Choroid plexus epithelial cell (primary cell): ENCODE results near the gene CAVIN2.

Experiments used
- DNase-seq: peaks from one replicate; pipeline ENCODE4 v3.0.0-alpha.2; 2010; ENCODE audit warnings: low read depth
- H3K4me3 ChIP-seq: 2 replicates; pipeline ENCODE4 v1.5.1; 2011; ENCODE audit warnings: low read depth, mild to moderate bottlenecking, control low read depth, low read length, moderate library complexity
- TF ChIP-seq, protein P1 (sequence below): conservative IDR thresholded peaks from 2 replicates; pipeline ENCODE4 v1.5.1; 2011; ENCODE audit warnings: low read depth, mild to moderate bottlenecking, control low read depth, inconsistent platforms, low read length, moderate library complexity

CAVIN2 gene

DNA sequence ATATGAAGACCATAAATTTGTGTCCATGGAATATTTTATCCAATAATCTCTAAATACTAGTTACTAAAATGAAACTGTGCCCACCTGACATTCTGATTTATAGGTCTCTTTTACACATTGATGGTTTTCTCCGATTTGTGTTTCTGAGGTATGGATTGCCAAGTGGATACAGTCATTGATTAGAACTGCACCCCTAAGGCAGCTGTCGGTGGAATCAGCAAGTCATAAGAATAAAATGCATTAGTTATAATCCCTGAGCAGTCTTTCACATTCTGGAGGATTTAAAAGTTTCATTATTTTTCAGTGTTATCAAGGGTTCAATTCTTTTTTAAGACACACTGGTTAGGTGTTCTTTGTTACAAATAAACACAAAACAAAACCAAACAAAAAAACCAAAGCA lies 6.0 kb downstream of the CAVIN2 start:
- no peak for DNase-seq
- H3K4me3 ChIP-seq: no peak overlapping the region
- TF ChIP-seq, protein P1, sequence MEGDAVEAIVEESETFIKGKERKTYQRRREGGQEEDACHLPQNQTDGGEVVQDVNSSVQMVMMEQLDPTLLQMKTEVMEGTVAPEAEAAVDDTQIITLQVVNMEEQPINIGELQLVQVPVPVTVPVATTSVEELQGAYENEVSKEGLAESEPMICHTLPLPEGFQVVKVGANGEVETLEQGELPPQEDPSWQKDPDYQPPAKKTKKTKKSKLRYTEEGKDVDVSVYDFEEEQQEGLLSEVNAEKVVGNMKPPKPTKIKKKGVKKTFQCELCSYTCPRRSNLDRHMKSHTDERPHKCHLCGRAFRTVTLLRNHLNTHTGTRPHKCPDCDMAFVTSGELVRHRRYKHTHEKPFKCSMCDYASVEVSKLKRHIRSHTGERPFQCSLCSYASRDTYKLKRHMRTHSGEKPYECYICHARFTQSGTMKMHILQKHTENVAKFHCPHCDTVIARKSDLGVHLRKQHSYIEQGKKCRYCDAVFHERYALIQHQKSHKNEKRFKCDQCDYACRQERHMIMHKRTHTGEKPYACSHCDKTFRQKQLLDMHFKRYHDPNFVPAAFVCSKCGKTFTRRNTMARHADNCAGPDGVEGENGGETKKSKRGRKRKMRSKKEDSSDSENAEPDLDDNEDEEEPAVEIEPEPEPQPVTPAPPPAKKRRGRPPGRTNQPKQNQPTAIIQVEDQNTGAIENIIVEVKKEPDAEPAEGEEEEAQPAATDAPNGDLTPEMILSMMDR: no peak

DNA sequence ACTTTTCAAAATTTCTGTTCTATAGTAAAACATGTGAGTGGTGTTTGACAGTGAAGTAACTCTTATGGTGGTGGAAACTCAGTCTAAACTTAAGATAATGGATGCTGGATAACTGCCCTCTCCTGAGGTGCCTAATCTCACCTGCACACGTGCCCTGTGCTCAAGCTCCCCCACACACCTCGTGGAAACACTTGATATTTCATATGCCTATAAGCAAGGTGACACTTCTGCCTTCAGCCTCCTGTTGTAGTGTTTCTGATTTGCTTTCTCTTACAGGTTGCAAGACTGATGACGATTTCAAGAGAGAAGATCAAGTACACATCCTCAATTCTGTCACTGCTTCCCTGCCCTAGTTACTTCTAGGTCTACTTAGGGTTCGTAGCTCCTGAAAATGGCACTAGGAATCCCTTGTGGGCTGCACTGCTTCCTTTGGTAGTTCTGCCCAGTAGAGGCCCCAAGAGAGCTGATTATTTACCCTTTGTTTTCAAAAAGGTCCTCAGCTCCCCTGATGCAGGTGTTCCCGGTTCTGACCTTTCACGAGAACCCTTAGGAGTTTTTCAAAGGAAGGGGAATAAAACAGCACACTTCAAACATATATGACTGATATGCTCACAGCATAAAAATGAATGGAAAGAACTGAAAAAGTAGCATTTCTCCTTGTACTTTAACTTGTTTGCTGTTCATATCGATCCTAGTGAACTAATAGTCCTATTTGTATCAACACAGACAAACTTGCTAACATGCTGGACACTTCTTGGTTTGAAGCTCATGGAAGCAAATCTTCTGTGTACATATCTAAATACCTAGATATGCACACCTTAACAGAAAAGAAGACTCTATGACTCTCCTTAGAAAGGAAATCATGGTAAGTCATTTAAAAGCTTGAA lies 6.7 kb downstream of the CAVIN2 start:
- H3K4me3 ChIP-seq: no peak overlapping the region
- TF ChIP-seq, protein P1: peak; percentile 18
- no peak for DNase-seq

- no peak overlapping the region for H3K4me3 ChIP-seq
- DNase-seq: no peak
Observed at GRCh38 chr2:191838526-191838925, 8.4 kb downstream of the CAVIN2 start.

DNA sequence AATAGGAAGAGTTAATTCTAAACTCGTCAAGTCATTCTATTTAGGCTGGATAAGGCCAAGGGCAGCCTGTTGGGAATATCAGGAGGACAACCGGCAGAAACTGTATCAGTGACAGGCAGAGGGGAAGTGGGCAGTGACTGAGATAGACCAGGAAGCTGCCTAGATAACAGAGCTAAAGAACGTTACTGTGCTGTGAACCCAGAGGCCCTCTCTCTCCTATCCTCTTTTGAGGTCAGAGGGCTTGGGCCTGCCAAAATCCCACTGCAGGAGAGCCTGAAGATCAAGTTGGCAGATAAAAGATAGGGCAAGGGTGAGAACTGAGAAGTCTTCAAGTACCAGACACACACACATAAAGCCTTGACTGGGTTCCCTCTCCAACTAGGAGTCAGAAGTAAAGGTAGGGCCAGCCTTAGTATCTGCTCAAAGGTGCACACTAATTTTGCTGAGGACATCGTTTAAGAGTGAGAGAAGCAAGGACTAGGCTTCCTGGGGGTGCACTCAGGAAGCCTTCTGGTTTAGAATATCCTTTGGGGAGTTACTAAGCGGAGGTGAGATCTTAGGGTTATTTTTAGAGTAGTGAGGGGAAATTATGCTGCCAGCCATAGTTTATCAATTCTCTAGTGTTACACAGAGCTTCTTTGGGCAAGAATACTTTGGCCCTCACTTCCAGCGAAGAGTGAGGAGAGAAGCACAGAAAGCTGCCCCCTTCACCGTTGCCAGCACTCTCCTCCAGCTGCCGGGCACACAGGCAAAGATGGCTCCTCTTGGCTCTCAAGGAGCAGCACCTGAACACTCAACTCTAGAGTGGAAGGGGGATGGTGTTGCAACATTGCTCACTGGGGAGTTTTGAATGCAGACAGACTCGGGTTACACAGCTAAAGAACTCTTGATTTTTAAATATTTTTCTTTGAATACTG lies 9.8 kb downstream of the CAVIN2 start:
- DNase-seq: peak; percentile 70
- TF ChIP-seq, protein P1: no peak
- H3K4me3 ChIP-seq: no peak overlapping the region

More at GRCh38 chr2:191838526-191838925, 8.4 kb downstream of the CAVIN2 start:
- TF ChIP-seq, protein P1: no peak

- TF ChIP-seq, protein P1: no peak
- DNase-seq: no peak
- H3K4me3 ChIP-seq: no peak overlapping the region
Observed at GRCh38 chr2:191836471-191836852, 10.4 kb downstream of the CAVIN2 start.

DNA sequence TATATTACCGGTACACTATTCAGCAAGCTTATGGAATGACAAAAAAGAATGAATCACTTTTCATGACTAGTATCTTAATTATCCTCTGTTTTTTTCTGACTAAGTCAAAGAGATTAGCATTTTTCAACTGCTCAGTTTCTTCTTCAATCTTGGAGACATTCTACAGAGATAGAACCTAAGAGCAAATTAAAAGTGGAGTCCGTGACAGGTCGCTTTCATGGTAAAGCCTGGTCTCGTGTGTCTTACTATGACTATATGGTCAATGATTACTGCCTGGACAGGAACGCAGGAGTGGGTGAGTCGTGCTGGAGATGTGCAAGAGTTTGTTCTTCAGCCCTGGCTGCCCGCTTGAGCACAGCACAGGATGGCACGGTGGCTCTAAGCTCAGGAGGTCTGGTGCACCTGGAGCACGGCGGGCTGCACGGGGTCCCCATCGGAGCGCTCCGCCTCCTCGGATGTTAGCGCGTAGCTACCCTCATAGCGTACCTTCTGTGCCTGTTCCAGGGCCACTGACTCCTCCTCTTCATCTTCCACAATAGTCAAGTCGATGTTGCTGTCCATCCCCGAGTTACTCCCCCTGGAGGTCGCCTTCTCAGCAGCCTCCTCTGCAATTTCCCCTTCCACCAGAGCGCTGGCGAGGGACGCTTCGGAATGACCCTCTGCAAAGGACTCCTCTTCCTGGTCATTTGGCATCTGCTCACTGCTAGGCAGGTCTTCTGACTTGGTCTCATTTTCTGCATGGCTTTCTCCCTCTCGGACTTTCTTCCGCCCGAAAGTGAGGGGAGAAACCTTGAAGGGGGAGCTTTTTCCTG lies 11.1 kb downstream of the CAVIN2 start:
- H3K4me3 ChIP-seq: no peak overlapping the region
- no peak for DNase-seq
- TF ChIP-seq, protein P1: no peak
